Measurements from ENCODE around the gene NUMB. TPM values are rescaled to one million over a fixed set of nuclear protein-coding genes. Genes with fewer than 3 reads are reported as not detected.

Gene NUMB
- total RNA-seq, 1 donor from 2014 or later = 218 TPM

DNA sequence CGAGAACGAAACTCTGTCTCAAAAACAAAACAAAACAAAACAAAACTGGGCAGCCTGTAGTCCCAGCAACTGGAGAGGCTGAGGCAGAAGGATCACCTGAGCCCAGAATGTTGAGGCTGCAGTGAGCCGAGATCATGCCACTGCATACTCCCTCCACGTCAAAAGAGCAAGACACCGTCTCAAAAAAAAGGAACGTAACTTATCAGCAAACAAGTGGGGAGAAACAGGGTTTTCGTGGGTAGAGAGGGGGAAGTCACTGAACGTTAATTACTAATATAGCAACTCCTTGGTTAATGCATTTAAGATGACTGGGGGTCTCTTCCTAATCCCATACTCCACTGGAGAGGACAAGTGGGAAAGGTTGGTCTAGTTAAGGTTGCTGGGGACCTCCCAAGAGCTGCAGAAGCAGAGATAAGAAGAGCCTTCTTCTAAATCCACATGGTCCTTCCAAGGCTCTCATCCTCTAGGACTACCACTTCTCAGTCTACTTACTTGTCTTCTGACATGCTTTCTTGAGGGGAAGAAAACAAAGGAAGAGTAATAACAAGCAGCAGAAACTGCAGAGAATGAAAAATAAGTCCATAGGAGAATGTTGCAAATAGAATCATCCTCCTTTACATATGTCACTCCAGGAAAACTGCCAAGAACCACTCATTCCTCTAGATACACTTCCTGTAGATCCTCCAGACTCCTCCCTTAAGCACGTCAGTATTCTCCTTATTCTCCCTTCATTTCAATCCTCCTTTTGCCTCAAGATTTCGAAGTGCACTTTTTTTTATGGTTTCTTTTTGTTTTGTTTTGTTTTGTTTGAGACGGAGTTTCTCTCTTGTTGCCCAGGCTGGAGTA lies 5.8 kb downstream of the NUMB start:
- no peak for DNase-seq (ENCODE audit: low spot score)
- TF ChIP-seq, protein P1, sequence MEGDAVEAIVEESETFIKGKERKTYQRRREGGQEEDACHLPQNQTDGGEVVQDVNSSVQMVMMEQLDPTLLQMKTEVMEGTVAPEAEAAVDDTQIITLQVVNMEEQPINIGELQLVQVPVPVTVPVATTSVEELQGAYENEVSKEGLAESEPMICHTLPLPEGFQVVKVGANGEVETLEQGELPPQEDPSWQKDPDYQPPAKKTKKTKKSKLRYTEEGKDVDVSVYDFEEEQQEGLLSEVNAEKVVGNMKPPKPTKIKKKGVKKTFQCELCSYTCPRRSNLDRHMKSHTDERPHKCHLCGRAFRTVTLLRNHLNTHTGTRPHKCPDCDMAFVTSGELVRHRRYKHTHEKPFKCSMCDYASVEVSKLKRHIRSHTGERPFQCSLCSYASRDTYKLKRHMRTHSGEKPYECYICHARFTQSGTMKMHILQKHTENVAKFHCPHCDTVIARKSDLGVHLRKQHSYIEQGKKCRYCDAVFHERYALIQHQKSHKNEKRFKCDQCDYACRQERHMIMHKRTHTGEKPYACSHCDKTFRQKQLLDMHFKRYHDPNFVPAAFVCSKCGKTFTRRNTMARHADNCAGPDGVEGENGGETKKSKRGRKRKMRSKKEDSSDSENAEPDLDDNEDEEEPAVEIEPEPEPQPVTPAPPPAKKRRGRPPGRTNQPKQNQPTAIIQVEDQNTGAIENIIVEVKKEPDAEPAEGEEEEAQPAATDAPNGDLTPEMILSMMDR (IDR thresholded peaks at IDR 0.05; ENCODE audit: unreplicated experiment) = no peak
- Mint-ChIP-seq H3K4me1 (ENCODE audit: unreplicated experiment) (peaks cover 17% of the 10 kb centered on the region), H3K27ac (ENCODE audit: unreplicated experiment) (peak overlapping the region; percentile 44), H3K9me3 (ENCODE audit: unreplicated experiment) (no peaks in the 10 kb centered on the region), H3K4me3 (ENCODE audit: unreplicated experiment) (peak overlapping the region; percentile 24), H3K36me3 (ENCODE audit: low read depth, unreplicated experiment) (peaks cover 10% of the 10 kb centered on the region), H3K27me3 (ENCODE audit: unreplicated experiment) (no peaks in the 10 kb centered on the region)

- no peaks in the 10 kb centered on the region for H3K36me3 Mint-ChIP-seq (ENCODE audit: low read depth, unreplicated experiment)
- DNase-seq (ENCODE audit: low spot score) = no peak
- H3K27ac Mint-ChIP-seq (ENCODE audit: unreplicated experiment) = no peak overlapping the region
- no peaks in the 10 kb centered on the region for H3K4me1 Mint-ChIP-seq (ENCODE audit: unreplicated experiment)
- peaks cover 2% of the 10 kb centered on the region for H3K27me3 Mint-ChIP-seq (ENCODE audit: unreplicated experiment)
- no peak overlapping the region for H3K4me3 Mint-ChIP-seq (ENCODE audit: unreplicated experiment)
- no peaks in the 10 kb centered on the region for H3K9me3 Mint-ChIP-seq (ENCODE audit: unreplicated experiment)
- TF ChIP-seq, protein P1 (IDR thresholded peaks at IDR 0.05; ENCODE audit: unreplicated experiment) = no peak
Measured at GRCh38 chr14:73443758-73444157, 14.6 kb downstream of the NUMB start.

GRCh38 chr14:73441286-73441685 lies 17.1 kb downstream of the NUMB start:
- Mint-ChIP-seq H3K9me3 (ENCODE audit: unreplicated experiment) (no peaks in the 10 kb centered on the region), H3K4me3 (ENCODE audit: unreplicated experiment) (no peak overlapping the region), H3K36me3 (ENCODE audit: low read depth, unreplicated experiment) (peaks cover 4% of the 10 kb centered on the region), H3K27me3 (ENCODE audit: unreplicated experiment) (peaks cover 2% of the 10 kb centered on the region), H3K4me1 (ENCODE audit: unreplicated experiment) (peaks cover 3% of the 10 kb centered on the region), H3K27ac (ENCODE audit: unreplicated experiment) (no peak overlapping the region)
- TF ChIP-seq, protein P1 (IDR thresholded peaks at IDR 0.05; ENCODE audit: unreplicated experiment) = no peak
- DNase-seq (ENCODE audit: low spot score) = no peak

GRCh38 chr14:73438993-73439392 lies 19.4 kb downstream of the NUMB start:
- H3K27ac Mint-ChIP-seq (ENCODE audit: unreplicated experiment) = no peak overlapping the region
- H3K9me3 Mint-ChIP-seq (ENCODE audit: unreplicated experiment) = no peaks in the 10 kb centered on the region
- DNase-seq (ENCODE audit: low spot score) = no peak
- peaks cover 4% of the 10 kb centered on the region for H3K36me3 Mint-ChIP-seq (ENCODE audit: low read depth, unreplicated experiment)
- H3K4me3 Mint-ChIP-seq (ENCODE audit: unreplicated experiment) = no peak overlapping the region
- H3K4me1 Mint-ChIP-seq (ENCODE audit: unreplicated experiment) = peaks cover 3% of the 10 kb centered on the region
- TF ChIP-seq, protein P1 (IDR thresholded peaks at IDR 0.05; ENCODE audit: unreplicated experiment) = no peak
- H3K27me3 Mint-ChIP-seq (ENCODE audit: unreplicated experiment) = peaks cover 2% of the 10 kb centered on the region

- peaks cover 4% of the 10 kb centered on the region for H3K36me3 Mint-ChIP-seq (ENCODE audit: low read depth, unreplicated experiment)
- TF ChIP-seq, protein P1 (IDR thresholded peaks at IDR 0.05; ENCODE audit: unreplicated experiment) = no peak
- DNase-seq (ENCODE audit: low spot score) = no peak
- peaks cover 3% of the 10 kb centered on the region for H3K4me1 Mint-ChIP-seq (ENCODE audit: unreplicated experiment)
- H3K27me3 Mint-ChIP-seq (ENCODE audit: unreplicated experiment) = no peaks in the 10 kb centered on the region
- no peaks in the 10 kb centered on the region for H3K9me3 Mint-ChIP-seq (ENCODE audit: unreplicated experiment)
- H3K27ac Mint-ChIP-seq (ENCODE audit: unreplicated experiment) = no peak overlapping the region
- H3K4me3 Mint-ChIP-seq (ENCODE audit: unreplicated experiment) = no peak overlapping the region
Measured at GRCh38 chr14:73437206-73437605, 21.1 kb downstream of the NUMB start.

All from endothelial cell (in vitro differentiated cells).